Adrenal gland (tissue), 12 donors: ENCODE measurements around the gene TP73. TPM values are rescaled to one million over a fixed set of nuclear protein-coding genes. Genes with fewer than 3 reads are reported as not detected.
A peak's percentile ranks its signal among the peaks of the same experiment; 100 is the strongest.

Experiments used
- DNase-seq, 7 donors: peaks; one replicate each; pipeline ENCODE4 v3.0.0-alpha.2; 2019 to 2020
- H3K27ac ChIP-seq, 5 donors: fragments of 200-600 bp; sonication (generic) in 4 of 5; 1 replicate in 3 of 5; 2 replicates in 2 of 5; pipeline versions ENCODE4 v1.5.1 to v1.8.0; 2016 to 2020; ENCODE audit warnings: mild to moderate bottlenecking in 1 of 5
- H3K27me3 ChIP-seq: fragments of 200-600 bp; 2 replicates; pipeline ENCODE4 v1.8.0; 2021
- H3K36me3 ChIP-seq, 2 donors: fragments of 200-600 bp; replicated peaks in 1 of 2; 1 replicate in 1 of 2; 2 replicates in 1 of 2; pipeline versions ENCODE4 v1.5.1 to v1.8.0; 2018 to 2022
- H3K4me1 ChIP-seq, 2 donors: fragments of 200-600 bp; replicated peaks in 1 of 2; 1 replicate in 1 of 2; 2 replicates in 1 of 2; pipeline versions ENCODE4 v1.5.1 to v1.8.0; 2018 to 2021
- H3K4me3 ChIP-seq, 4 donors: fragments of 200-600 bp; sonication (generic) in 3 of 4; one replicate each; pipeline ENCODE4 v1.5.1; 2016 to 2018
- H3K9me3 ChIP-seq, 3 donors: fragments of 200-600 bp; sonication (generic) in 1 of 3; replicated peaks in 1 of 3; 1 replicate in 2 of 3; 2 replicates in 1 of 3; pipeline versions ENCODE4 v1.5.1 to v1.8.0; 2016 to 2021
- CTCF ChIP-seq, 6 experiments: fragments of 450-650 bp in 4 of 6; fragments of 200-600 bp in 2 of 6; sonication (generic) in 1 of 6; IDR thresholded peaks; 1 replicate in 5 of 6; 2 replicates in 1 of 6; pipeline versions ENCODE4 v1.5.1 to v1.8.0; 2016 to 2021; ENCODE audit warnings: antibody characterized with exemption in 6 of 6, mild to moderate bottlenecking in 2 of 6, moderate library complexity in 1 of 6
- POLR2A ChIP-seq, 2 donors: fragments of 450-650 bp; IDR thresholded peaks; one replicate each; pipeline ENCODE4 v1.6.1; 2017; ENCODE audit warnings: antibody characterized with exemption in 2 of 2, mild to moderate bottlenecking in 2 of 2, moderate library complexity in 1 of 2
- WGBS, 4 donors: extraction: QIAGEN DNeasy Blood & Tissue Kit in 2 of 4; methylation state at CpG; one replicate each; pipeline versions ENCODE4 v1.1.5 to v1.1.7; 2013 to 2017; 5-methylcytosine and 5-hydroxymethylcytosine counted together
- intact Hi-C, 2 donors: fragments of 100-400 bp; cut with DNase I; formaldehyde crosslinking; loops; one replicate each; pipeline versions ENCODE4 v1.14.1 to v1.15.0; 2022 to 2023
- polyA plus RNA-seq, 3 donors: library from polyadenylated mRNA; stranded (reverse); fragments of 200-250 nt in 2 of 3; fragments of 350-450 nt in 1 of 3; fragmentation: Illumina TruSeq in 1 of 3; extraction: RNeasy Lipid Tissue Mini Kit (QIAGEN cat#74804) in 1 of 3; gene quantifications; one replicate each; pipeline ENCODE4 v1.2.3, GENCODE V29; 2013 to 2014
- total RNA-seq, 9 donors: library from RNA; depleted of rRNA in 4 of 9; stranded (reverse); fragments of >200 nt in 4 of 9; fragments of 120-200 nt in 1 of 9; fragmentation: NEBNext Ultra II Directional in 1 of 9; extraction: Animal tissue kit (Norgen Biotek cat#: 25700) in 1 of 9; gene quantifications; one replicate each; pipeline versions ENCODE4 v1.1.0 to v1.2.4, GENCODE V29; 2013 to 2023
- donor health status: healthy with polysubstance abuse.
- donor health status: Bipolar disorder and iron deficiency.
- donor health status: DM: yes; HTN: yes; CAD: no.
- donor health status: DM: no; HTN: no; CAD: no.
- donor health status: DM: no; HTN: no; CAD: no.
- donor health status: DM: yes; HTN: yes; CAD: no.

TP73 gene
- total and polyA plus RNA-seq, 12 donors, result 0.03 to 0.22 (median 0.14) TPM; not detected in 6

- Histone ChIP-seq H3K27me3 (peaks cover 12% of the 10 kb centered on the region), H3K9me3 (no peaks in the 10 kb centered on the region), H3K4me1 (peaks cover 13 to 24% of the 10 kb centered on the region in 2 donors), H3K4me3 (no peak overlapping the region), H3K27ac (no peak overlapping the region), H3K36me3 (no peaks in the 10 kb centered on the region)
- TF ChIP-seq CTCF (IDR thresholded peaks at IDR 0.05) (no peak), POLR2A (IDR thresholded peaks at IDR 0.05) (no peak)
- 69 to 88% (median 75%) methylated on average over 3 to 11 of the region's 11 CpGs for WGBS, 4 donors
- DNase-seq, result no peak
- intact Hi-C loops, result no loop called here
These were observed 59.1 kb downstream of the TP73 start for GRCh38 chr1:3711381-3711779.

DNA sequence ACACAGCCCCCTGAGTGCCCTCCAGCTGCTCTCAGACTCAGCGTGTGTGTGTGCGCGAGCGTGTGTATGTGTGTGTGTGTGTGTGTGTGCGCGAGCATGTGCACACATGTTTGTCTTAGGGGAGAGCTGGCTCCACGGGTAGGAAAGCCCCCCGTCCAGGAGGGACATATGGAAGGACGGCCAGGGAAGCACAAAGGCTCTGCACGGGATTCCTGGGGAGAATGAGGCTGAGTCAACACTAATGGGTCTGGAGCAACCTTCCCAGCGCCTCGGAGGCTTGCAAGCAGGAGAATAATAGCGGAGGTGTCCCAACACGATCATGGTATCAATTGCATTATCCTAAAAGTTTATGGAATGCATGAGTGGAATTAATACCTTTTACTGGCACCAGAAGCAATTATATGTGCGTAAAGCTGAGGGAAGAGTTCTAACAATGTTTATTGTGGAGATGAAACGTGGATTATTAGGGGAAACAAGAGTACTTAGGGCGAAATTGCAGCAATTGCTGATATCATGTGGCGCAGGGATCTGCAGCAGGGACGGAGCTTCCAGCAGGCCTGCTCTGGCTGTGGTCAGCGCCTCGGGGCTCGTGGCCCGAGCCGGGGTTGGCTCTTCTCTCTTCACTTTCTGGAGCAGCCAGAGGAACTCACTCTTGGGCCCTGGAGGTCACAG is 59.6 kb downstream of the TP73 start:
- no peak overlapping the region for H3K27ac ChIP-seq
- no peaks in the 10 kb centered on the region for H3K9me3 ChIP-seq
- intact Hi-C loops, result no loop called here
- H3K36me3 ChIP-seq, result no peaks in the 10 kb centered on the region
- H3K4me3 ChIP-seq, result no peak overlapping the region
- H3K4me1 ChIP-seq, result peaks cover 13 to 24% of the 10 kb centered on the region in 2 donors
- peaks cover 12% of the 10 kb centered on the region for H3K27me3 ChIP-seq
- peak in 1 of 7 donors; percentile 57 for DNase-seq
- TF ChIP-seq CTCF (IDR thresholded peaks at IDR 0.05) (no peak), POLR2A (IDR thresholded peaks at IDR 0.05) (no peak)
- 77 to 85% (median 79%) methylated on average over 24 of the region's 24 CpGs for WGBS, 4 donors

- Histone ChIP-seq H3K4me3 (no peak overlapping the region), H3K4me1 (peaks cover 13 to 24% of the 10 kb centered on the region in 2 donors), H3K27ac (peak overlapping the region in 1 of 5 donors; percentile 43), H3K27me3 (peaks cover 15% of the 10 kb centered on the region), H3K36me3 (no peaks in the 10 kb centered on the region), H3K9me3 (no peaks in the 10 kb centered on the region)
- intact Hi-C loops, result no loop called here
- 40 to 65% (median 54%) methylated on average over 14 to 19 of the region's 19 CpGs for WGBS, 4 donors
- TF ChIP-seq CTCF (IDR thresholded peaks at IDR 0.05) (no peak), POLR2A (IDR thresholded peaks at IDR 0.05) (no peak)
- peak; percentile 57 to 87 (median 76) for DNase-seq
These were observed 60.5 kb downstream of the TP73 start for GRCh38 chr1:3712573-3713535.

- Histone ChIP-seq H3K9me3 (no peaks in the 10 kb centered on the region), H3K27ac (peak overlapping the region in 3 of 5 donors; percentile 6 to 57 (median 43)), H3K4me1 (peaks cover 13 to 24% of the 10 kb centered on the region in 2 donors), H3K27me3 (peaks cover 9% of the 10 kb centered on the region), H3K4me3 (no peak overlapping the region), H3K36me3 (no peaks in the 10 kb centered on the region)
- WGBS, 4 donors, result 66 to 92% (median 81%) methylated on average over 5 to 7 of the region's 7 CpGs
- no peak for DNase-seq
- intact Hi-C loops, result no loop called here
- TF ChIP-seq CTCF (IDR thresholded peaks at IDR 0.05) (no peak), POLR2A (IDR thresholded peaks at IDR 0.05) (no peak)
These were observed 61.5 kb downstream of the TP73 start for GRCh38 chr1:3713840-3714239.
